Osteoblast (primary cell): Measurements from ENCODE around the gene GNAT2. TPM values are rescaled to one million over a fixed set of nuclear protein-coding genes. Genes with fewer than 3 reads are reported as not detected.

Experiments used
- DNase-seq: peaks from one replicate; pipeline ENCODE4 v3.0.0; 2011; ENCODE audit warnings: low spot score, mixed read lengths; ENCODE audit not compliant: insufficient read length; ENCODE audit errors: missing footprints
- H2AFZ ChIP-seq: 2 replicates; pipeline ENCODE4 v1.6.0; 2011; ENCODE audit warnings: mild to moderate bottlenecking, low read length
- H3K27ac ChIP-seq: 2 replicates; pipeline ENCODE4 v1.5.1; 2011; ENCODE audit warnings: mild to moderate bottlenecking, low read depth, low read length, moderate library complexity
- H3K27me3 ChIP-seq: 2 replicates; pipeline ENCODE4 v1.6.0; 2012; ENCODE audit warnings: mild to moderate bottlenecking, control low read depth, inconsistent platforms, low read length, moderate library complexity; ENCODE audit not compliant: insufficient read depth
- H3K36me3 ChIP-seq: 2 replicates; pipeline ENCODE4 v1.5.1; 2011; ENCODE audit warnings: mild to moderate bottlenecking, low read length, control low read depth, moderate library complexity; ENCODE audit not compliant: insufficient read depth
- H3K4me1 ChIP-seq: 2 replicates; pipeline ENCODE4 v1.5.1; 2011; ENCODE audit warnings: mild to moderate bottlenecking, low read length, control low read depth, moderate library complexity; ENCODE audit not compliant: insufficient read depth
- H3K4me2 ChIP-seq: 2 replicates; pipeline ENCODE4 v1.6.0; 2011; ENCODE audit warnings: mild to moderate bottlenecking, low read length; ENCODE audit not compliant: insufficient read depth
- H3K4me3 ChIP-seq: fragments of 200-600 bp; sonication (generic); 3 replicates; pipeline ENCODE4 v1.5.1; 2012; ENCODE audit warnings: mild to moderate bottlenecking, low read length, inconsistent platforms; ENCODE audit not compliant: insufficient read depth
- H3K79me2 ChIP-seq: 2 replicates; pipeline ENCODE4 v1.6.0; 2012; ENCODE audit warnings: mild to moderate bottlenecking, low read length, control low read depth, inconsistent platforms; ENCODE audit not compliant: insufficient read depth
- H3K9me3 ChIP-seq: 2 replicates; pipeline ENCODE4 v1.5.1; 2011; ENCODE audit warnings: low read depth, low read length, control low read depth
- H4K20me1 ChIP-seq: 2 replicates; pipeline ENCODE4 v1.6.0; 2012; ENCODE audit warnings: mild to moderate bottlenecking, low read length, control low read depth; ENCODE audit not compliant: insufficient read depth
- CTCF ChIP-seq: IDR thresholded peaks from 2 replicates; pipeline ENCODE4 v1.5.1; 2011; ENCODE audit warnings: mild to moderate bottlenecking, low read depth, low read length, moderate library complexity; ENCODE audit errors: extremely low read depth
- total RNA-seq: library from RNA; depleted of rRNA; stranded (reverse); fragments of >200 nt; gene quantifications from 2 replicates; pipeline ENCODE4 v1.2.3, GENCODE V29; 2012

GNAT2 gene
- total RNA-seq, 1 donor: 0.72 TPM

- H3K9me3 ChIP-seq: no peaks in the 10 kb centered on the region
- H3K4me2 ChIP-seq: peak overlapping the region; percentile 43
- H3K36me3 ChIP-seq: no peaks in the 10 kb centered on the region
- no peak for DNase-seq
- no peak overlapping the region for H2AFZ ChIP-seq
- no peaks in the 10 kb centered on the region for H4K20me1 ChIP-seq
- H3K27ac ChIP-seq: no peak overlapping the region
- no peaks in the 10 kb centered on the region for H3K79me2 ChIP-seq
- peaks cover 18% of the 10 kb centered on the region for H3K27me3 ChIP-seq
- no peak overlapping the region for H3K4me3 ChIP-seq
- H3K4me1 ChIP-seq: peaks cover 20% of the 10 kb centered on the region
- no peak for TF ChIP-seq CTCF
These were observed 31.2 kb upstream of the GNAT2 start for GRCh38 chr1:109650609-109651008.

- H3K27ac ChIP-seq: no peak overlapping the region
- no peaks in the 10 kb centered on the region for H3K9me3 ChIP-seq
- TF ChIP-seq CTCF: peak; percentile 40
- no peak for DNase-seq
- H2AFZ ChIP-seq: peak overlapping the region; percentile 37
- peaks cover 18% of the 10 kb centered on the region for H3K27me3 ChIP-seq
- H3K36me3 ChIP-seq: no peaks in the 10 kb centered on the region
- H4K20me1 ChIP-seq: no peaks in the 10 kb centered on the region
- peak overlapping the region; percentile 72 for H3K4me2 ChIP-seq
- H3K4me1 ChIP-seq: peaks cover 13% of the 10 kb centered on the region
- H3K79me2 ChIP-seq: no peaks in the 10 kb centered on the region
- peak overlapping the region; percentile 56 for H3K4me3 ChIP-seq
These were observed 30.1 kb upstream of the GNAT2 start for GRCh38 chr1:109649491-109649914.

GRCh38 chr1:109644670-109645069 lies 25.3 kb upstream of the GNAT2 start:
- no peaks in the 10 kb centered on the region for H3K9me3 ChIP-seq
- no peak for TF ChIP-seq CTCF
- DNase-seq: no peak
- no peak overlapping the region for H3K27ac ChIP-seq
- no peak overlapping the region for H3K4me2 ChIP-seq
- H3K79me2 ChIP-seq: no peaks in the 10 kb centered on the region
- peaks cover 4% of the 10 kb centered on the region for H3K4me1 ChIP-seq
- H2AFZ ChIP-seq: no peak overlapping the region
- no peaks in the 10 kb centered on the region for H4K20me1 ChIP-seq
- H3K27me3 ChIP-seq: no peaks in the 10 kb centered on the region
- no peak overlapping the region for H3K4me3 ChIP-seq
- no peaks in the 10 kb centered on the region for H3K36me3 ChIP-seq

GRCh38 chr1:109643385-109644230 lies 24.2 kb upstream of the GNAT2 start:
- no peaks in the 10 kb centered on the region for H3K27me3 ChIP-seq
- peak; percentile 94 for DNase-seq
- peaks cover 4% of the 10 kb centered on the region for H3K4me1 ChIP-seq
- no peaks in the 10 kb centered on the region for H4K20me1 ChIP-seq
- TF ChIP-seq CTCF: peak; percentile 82
- peak overlapping the region; percentile 65 for H3K4me2 ChIP-seq
- H3K9me3 ChIP-seq: no peaks in the 10 kb centered on the region
- H3K4me3 ChIP-seq: peak overlapping the region; percentile 24
- no peaks in the 10 kb centered on the region for H3K36me3 ChIP-seq
- peak overlapping the region; percentile 98 for H2AFZ ChIP-seq
- H3K27ac ChIP-seq: no peak overlapping the region
- no peaks in the 10 kb centered on the region for H3K79me2 ChIP-seq
